SKM-1 (cell line): Measurements from ENCODE around the gene UMAD1.

Experiments used
- DNase-seq: peaks from one replicate; lab custom pipeline; 2025; ENCODE audit not compliant: unreplicated experiment; lab: John Stamatoyannopoulos, UW

Gene UMAD1

GRCh38 chr7:7764520-7765396, 124.2 kb downstream of the UMAD1 start:
- DNase-seq: no peak

GRCh38 chr7:7765422-7765821, 124.9 kb downstream of the UMAD1 start:
- no peak for DNase-seq

GRCh38 chr7:7766671-7767070, 126.1 kb downstream of the UMAD1 start:
- DNase-seq: no peak

- no peak for DNase-seq
Measured at GRCh38 chr7:7768977-7769709, 128.6 kb downstream of the UMAD1 start.

GRCh38 chr7:7769710-7770627, 129.4 kb downstream of the UMAD1 start:
- no peak for DNase-seq

- DNase-seq: no peak
Measured at GRCh38 chr7:7771452-7771851, 130.9 kb downstream of the UMAD1 start.

GRCh38 chr7:7772397-7772821, 131.9 kb downstream of the UMAD1 start:
- DNase-seq: no peak

- DNase-seq: no peak
Measured at GRCh38 chr7:7773334-7774309, 133.1 kb downstream of the UMAD1 start.

- no peak for DNase-seq
Measured at GRCh38 chr7:7779888-7780287, 139.3 kb downstream of the UMAD1 start.

- no peak for DNase-seq
Measured at GRCh38 chr7:7783001-7783400, 142.4 kb downstream of the UMAD1 start.

- DNase-seq: no peak
Measured at GRCh38 chr7:7785344-7785973, 144.9 kb downstream of the UMAD1 start.

- DNase-seq: no peak
Measured at GRCh38 chr7:7786595-7786994, 146.0 kb downstream of the UMAD1 start.

GRCh38 chr7:7789551-7789988, 149.0 kb downstream of the UMAD1 start:
- no peak for DNase-seq

- no peak for DNase-seq
Measured at GRCh38 chr7:7790041-7790741, 149.6 kb downstream of the UMAD1 start.

- DNase-seq: no peak
Measured at GRCh38 chr7:7791523-7791922, 151.0 kb downstream of the UMAD1 start.

- DNase-seq: no peak
Measured at GRCh38 chr7:7792056-7792455, 151.5 kb downstream of the UMAD1 start.

GRCh38 chr7:7793249-7793648, 152.7 kb downstream of the UMAD1 start:
- no peak for DNase-seq

GRCh38 chr7:7793921-7794320, 153.4 kb downstream of the UMAD1 start:
- DNase-seq: no peak

GRCh38 chr7:7795203-7795602, 154.7 kb downstream of the UMAD1 start:
- DNase-seq: no peak
